Suprapubic skin (tissue), 4 donors: ENCODE results near the gene ITPR2.

Experiments
- CTCF ChIP-seq, 2 donors: fragments of 200-600 bp in 1 of 2; fragments of 450-650 bp in 1 of 2; sonication (generic) in 1 of 2; IDR thresholded peaks; one replicate each; pipeline ENCODE4 v1.5.1; 2016 to 2019; ENCODE audit warnings: antibody characterized with exemption in 2 of 2, mild to moderate bottlenecking in 1 of 2, moderate library complexity in 1 of 2
- EP300 ChIP-seq: sonication (generic); formaldehyde crosslinking; IDR thresholded peaks from one replicate; pipeline ENCODE4 v1.6.1; 2017; ENCODE audit warnings: antibody characterized with exemption
- POLR2A ChIP-seq, 2 donors: fragments of 450-650 bp; IDR thresholded peaks; one replicate each; pipeline ENCODE4 v1.6.1; 2017; ENCODE audit warnings: antibody characterized with exemption in 2 of 2, mild to moderate bottlenecking in 2 of 2, moderate library complexity in 2 of 2
- POLR2AphosphoS5 ChIP-seq, 3 donors: sonication (generic); formaldehyde crosslinking; IDR thresholded peaks; one replicate each; pipeline ENCODE4 v1.6.1; 2017; ENCODE audit warnings: antibody characterized with exemption in 3 of 3

DNA sequence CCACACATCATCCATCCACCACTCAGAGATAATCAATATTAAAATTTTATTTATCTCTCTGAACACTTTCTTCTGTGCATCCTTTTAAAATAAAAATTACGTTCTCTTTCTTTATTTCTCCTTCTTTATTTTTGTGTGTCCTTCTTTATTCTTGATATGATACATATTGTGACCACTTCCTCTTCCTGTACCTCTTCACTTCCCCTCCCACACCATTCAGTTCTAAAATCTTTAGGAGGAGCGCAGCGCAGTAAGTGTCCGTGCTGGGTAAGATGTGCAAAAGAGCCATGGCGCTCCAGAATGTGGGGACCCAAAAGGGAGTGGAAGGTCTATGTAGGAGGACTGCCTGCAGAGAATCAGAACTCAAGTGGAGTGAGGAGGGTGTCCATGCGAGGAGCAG lies 256.7 kb downstream of the ITPR2 start:
- no peak for TF ChIP-seq CTCF (IDR thresholded peaks at IDR 0.05)
- no peak for TF ChIP-seq POLR2A (IDR thresholded peaks at IDR 0.05)
- no peak for TF ChIP-seq POLR2AphosphoS5 (IDR thresholded peaks at IDR 0.05)
- no peak for TF ChIP-seq EP300
